Coronary artery (tissue), 2 donors: ENCODE data around the gene CLCN2.
A peak's percentile ranks its signal among the peaks of the same experiment; 100 is the strongest.
"Not testable (repeated sequence)": the region's sequence is repeated elsewhere in the genome, so short reads cannot be mapped to it uniquely, and the experiment has no call there.

Source experiments
- DNase-seq: peaks from one replicate; pipeline ENCODE4 v3.0.0-alpha.2; 2017; ENCODE audit warnings: low spot score
- H3K27ac ChIP-seq, 2 donors: fragments of 200-600 bp; sonication (generic); one replicate each; pipeline ENCODE4 v1.5.1; 2016 to 2019
- H3K4me3 ChIP-seq: fragments of 200-600 bp; sonication (generic); 2 replicates; pipeline ENCODE4 v1.5.1; 2016; ENCODE audit warnings: mild to moderate bottlenecking, moderate library complexity
- TF ChIP-seq, protein P1 (sequence below): fragments of 200-600 bp; sonication (generic); IDR thresholded peaks from one replicate; pipeline ENCODE4 v1.5.1; 2019; ENCODE audit warnings: antibody characterized with exemption

CLCN2 gene

DNA sequence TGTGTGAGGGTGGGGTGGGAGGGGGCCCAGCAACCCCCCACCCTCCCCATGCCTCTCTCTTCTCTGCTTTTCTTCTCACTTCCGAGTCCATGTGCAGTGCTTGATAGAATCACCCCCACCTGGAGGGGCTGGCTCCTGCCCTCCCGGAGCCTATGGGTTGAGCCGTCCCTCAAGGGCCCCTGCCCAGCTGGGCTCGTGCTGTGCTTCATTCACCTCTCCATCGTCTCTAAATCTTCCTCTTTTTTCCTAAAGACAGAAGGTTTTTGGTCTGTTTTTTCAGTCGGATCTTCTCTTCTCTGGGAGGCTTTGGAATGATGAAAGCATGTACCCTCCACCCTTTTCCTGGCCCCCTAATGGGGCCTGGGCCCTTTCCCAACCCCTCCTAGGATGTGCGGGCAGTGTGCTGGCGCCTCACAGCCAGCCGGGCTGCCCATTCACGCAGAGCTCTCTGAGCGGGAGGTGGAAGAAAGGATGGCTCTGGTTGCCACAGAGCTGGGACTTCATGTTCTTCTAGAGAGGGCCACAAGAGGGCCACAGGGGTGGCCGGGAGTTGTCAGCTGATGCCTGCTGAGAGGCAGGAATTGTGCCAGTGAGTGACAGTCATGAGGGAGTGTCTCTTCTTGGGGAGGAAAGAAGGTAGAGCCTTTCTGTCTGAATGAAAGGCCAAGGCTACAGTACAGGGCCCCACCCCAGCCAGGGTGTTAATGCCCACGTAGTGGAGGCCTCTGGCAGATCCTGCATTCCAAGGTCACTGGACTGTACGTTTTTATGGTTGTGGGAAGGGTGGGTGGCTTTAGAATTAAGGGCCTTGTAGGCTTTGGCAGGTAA, 15.9 kb downstream of the CLCN2 start:
- Histone ChIP-seq H3K4me3 (no peak overlapping the region), H3K27ac (peak overlapping the region in 1 of 2 donors; percentile 15)
- TF ChIP-seq, protein P1, sequence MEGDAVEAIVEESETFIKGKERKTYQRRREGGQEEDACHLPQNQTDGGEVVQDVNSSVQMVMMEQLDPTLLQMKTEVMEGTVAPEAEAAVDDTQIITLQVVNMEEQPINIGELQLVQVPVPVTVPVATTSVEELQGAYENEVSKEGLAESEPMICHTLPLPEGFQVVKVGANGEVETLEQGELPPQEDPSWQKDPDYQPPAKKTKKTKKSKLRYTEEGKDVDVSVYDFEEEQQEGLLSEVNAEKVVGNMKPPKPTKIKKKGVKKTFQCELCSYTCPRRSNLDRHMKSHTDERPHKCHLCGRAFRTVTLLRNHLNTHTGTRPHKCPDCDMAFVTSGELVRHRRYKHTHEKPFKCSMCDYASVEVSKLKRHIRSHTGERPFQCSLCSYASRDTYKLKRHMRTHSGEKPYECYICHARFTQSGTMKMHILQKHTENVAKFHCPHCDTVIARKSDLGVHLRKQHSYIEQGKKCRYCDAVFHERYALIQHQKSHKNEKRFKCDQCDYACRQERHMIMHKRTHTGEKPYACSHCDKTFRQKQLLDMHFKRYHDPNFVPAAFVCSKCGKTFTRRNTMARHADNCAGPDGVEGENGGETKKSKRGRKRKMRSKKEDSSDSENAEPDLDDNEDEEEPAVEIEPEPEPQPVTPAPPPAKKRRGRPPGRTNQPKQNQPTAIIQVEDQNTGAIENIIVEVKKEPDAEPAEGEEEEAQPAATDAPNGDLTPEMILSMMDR = no peak
- no peak for DNase-seq

DNA sequence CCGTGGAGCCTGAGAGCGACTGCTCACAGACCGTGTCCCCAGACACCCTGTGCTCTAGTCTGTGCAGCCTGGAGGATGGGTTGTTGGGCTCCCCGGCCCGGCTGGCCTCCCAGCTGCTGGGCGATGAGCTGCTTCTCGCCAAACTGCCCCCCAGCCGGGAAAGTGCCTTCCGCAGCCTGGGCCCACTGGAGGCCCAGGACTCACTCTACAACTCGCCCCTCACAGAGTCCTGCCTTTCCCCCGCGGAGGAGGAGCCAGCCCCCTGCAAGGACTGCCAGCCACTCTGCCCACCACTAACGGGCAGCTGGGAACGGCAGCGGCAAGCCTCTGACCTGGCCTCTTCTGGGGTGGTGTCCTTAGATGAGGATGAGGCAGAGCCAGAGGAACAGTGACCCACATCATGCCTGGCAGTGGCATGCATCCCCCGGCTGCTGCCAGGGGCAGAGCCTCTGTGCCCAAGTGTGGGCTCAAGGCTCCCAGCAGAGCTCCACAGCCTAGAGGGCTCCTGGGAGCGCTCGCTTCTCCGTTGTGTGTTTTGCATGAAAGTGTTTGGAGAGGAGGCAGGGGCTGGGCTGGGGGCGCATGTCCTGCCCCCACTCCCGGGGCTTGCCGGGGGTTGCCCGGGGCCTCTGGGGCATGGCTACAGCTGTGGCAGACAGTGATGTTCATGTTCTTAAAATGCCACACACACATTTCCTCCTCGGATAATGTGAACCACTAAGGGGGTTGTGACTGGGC, 16.7 kb downstream of the CLCN2 start:
- TF ChIP-seq, protein P1 = no peak
- no peak for DNase-seq
- peak overlapping the region in 1 of 2 donors; percentile 15 for H3K27ac ChIP-seq
- H3K4me3 ChIP-seq = no peak overlapping the region

DNA sequence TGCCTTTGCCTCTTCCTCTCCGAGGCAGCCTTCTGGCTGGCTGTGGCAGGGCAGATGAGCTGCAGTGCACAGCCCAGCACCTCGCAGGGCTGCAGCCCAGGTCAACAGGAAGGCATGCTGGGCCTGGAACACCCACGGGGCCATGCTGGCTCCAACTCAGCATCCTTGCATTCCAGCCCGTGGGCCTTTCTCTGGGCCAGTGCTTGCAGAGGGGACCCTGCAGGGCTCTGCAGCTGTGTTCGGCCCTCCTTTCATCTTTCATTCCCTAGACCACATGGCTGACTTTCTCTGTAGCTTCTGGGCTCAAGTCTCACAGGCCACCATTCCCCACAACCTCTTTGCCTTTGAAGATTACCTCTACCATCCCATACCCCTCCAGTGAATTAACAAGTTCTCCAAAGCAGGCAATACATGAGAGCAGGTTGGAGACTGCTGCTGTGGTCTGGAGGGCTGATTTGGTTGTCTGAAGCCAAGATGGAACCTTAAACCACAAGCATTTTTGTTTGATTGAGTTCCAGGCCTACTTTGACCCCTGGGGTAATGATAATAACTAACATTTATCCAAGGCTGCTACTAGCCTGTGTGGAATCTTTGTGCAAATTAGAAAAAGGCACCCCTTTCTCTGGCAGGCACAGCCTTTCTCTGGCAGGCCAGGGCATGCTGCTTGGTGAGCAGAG, 18.1 kb downstream of the CLCN2 start:
- DNase-seq = no peak
- Histone ChIP-seq H3K4me3 (no peak overlapping the region), H3K27ac (no peak overlapping the region)
- TF ChIP-seq, protein P1 = no peak

DNA sequence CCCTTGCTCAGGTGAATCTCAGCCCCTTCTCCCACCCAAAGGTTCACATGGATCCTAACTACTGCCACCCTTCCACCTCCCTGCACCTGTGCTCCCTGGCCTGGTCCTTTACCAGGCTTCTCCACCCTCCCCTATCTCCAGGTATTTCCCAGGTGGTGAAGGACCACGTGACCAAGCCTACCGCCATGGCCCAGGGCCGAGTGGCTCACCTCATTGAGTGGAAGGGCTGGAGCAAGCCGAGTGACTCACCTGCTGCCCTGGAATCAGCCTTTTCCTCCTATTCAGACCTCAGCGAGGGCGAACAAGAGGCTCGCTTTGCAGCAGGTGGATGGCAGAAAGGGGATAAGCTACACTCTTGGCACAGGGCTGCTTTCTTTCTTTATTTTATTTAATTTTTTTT, 19.5 kb downstream of the CLCN2 start:
- Histone ChIP-seq H3K4me3 (no peak overlapping the region), H3K27ac (no peak overlapping the region)
- TF ChIP-seq, protein P1 = no peak
- DNase-seq = no peak

DNA sequence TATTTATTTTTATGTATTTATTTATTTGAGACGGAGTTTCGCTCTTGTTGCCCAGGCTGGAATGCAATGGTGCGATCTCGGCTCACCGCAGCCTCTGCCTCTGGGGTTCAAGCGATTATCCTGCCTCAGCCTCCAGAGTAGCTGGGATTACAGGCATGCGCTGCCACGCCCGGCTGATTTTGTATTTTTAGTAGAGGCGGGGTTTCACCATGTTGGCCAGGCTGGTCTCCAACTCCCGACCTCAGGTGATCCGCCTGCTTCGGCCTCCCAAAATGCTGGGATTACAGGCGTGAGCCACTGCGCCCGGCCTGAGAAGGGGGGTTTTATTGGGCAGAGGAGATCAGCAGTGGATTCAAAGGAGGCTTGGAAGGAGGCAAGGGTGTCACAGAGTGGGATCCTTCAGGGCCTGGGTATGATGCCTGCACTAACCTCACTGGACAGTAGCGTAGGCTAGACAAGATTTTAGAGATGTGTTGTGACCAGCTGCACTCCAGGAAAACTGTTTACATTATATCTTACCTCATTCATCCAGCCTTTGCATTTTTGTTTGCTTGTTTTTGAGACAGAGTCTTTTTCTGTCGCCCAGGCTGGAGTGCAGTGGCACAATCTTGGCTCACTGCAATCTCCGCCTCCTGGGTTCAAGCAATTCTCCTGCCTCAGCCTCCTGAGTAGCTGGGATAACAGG, 21.8 kb downstream of the CLCN2 start:
- not testable (repeated sequence) for DNase-seq, H3K4me3 ChIP-seq
- H3K27ac ChIP-seq = peak overlapping the region; percentile 96 to 98

DNA sequence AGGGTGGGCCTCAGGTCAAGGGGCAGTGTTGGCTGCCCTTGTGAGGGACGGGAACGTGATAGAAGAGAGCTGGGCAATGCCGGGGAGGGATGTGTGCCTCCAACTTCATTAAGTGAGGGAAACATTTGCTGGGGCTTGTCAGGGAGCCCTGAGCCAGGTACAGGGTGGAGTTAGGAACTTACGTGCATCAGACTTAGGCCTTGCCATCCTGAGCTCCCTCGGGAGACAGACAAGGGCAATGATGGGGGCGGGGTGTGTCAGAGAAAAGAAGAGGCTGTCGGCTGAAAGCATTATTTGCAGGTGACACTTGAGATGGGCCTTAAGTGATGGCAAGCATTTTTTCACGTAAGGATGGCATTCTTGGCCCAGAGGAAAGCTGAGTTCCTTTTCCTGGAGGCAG, 22.4 kb downstream of the CLCN2 start:
- DNase-seq = no peak
- peak overlapping the region; percentile 96 to 98 for H3K27ac ChIP-seq
- peak overlapping the region; percentile 89 for H3K4me3 ChIP-seq
- TF ChIP-seq, protein P1 = no peak

DNA sequence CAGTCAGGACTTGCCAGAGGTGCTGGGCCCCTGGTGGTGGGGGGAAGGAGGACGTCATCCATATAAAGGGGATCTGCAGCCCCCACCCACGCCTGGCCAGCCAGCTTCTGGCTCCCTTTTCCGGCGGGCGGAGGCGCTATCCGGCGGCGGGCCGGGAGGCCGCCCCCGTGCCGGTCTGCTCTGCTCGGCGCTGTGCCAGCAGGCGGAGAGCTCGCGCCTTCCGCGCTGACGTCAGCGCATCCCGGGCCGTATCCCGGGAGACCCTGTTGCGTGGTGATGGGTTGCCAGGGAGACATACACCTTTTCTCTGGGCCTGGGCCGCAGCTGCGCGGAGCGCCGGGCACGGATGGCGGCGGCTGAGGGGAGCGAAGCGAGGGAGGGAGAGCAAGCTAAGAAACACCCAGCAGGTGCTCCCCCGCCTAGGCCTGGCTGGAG, 22.9 kb downstream of the CLCN2 start:
- TF ChIP-seq, protein P1 = no peak
- H3K27ac ChIP-seq = peak overlapping the region; percentile 96 to 98
- peak; percentile 95 for DNase-seq
- peak overlapping the region; percentile 89 for H3K4me3 ChIP-seq
